Tibial artery (tissue), 4 donors: ENCODE results near the gene SLC22A9.

Source experiments
- DNase-seq, 2 donors: peaks; one replicate each; pipeline ENCODE4 v3.0.0-alpha.2; 2019
- H3K27ac ChIP-seq, 2 donors: fragments of 200-600 bp; sonication (generic) in 1 of 2; 1 replicate in 1 of 2; 2 replicates in 1 of 2; pipeline ENCODE4 v1.5.1; 2018 to 2019; ENCODE audit warnings: mild to moderate bottlenecking in 1 of 2
- H3K27me3 ChIP-seq, 2 donors: fragments of 200-600 bp; sonication (generic) in 1 of 2; one replicate each; pipeline versions ENCODE4 v1.5.1 to v1.6.0; 2016 to 2019
- H3K36me3 ChIP-seq, 3 donors: fragments of 200-600 bp; sonication (generic) in 2 of 3; one replicate each; pipeline ENCODE4 v1.5.1; 2016 to 2019; ENCODE audit warnings: mild to moderate bottlenecking in 2 of 3
- H3K4me1 ChIP-seq, 4 donors: fragments of 200-600 bp; sonication (generic) in 2 of 4; 1 replicate in 3 of 4; 2 replicates in 1 of 4; pipeline ENCODE4 v1.5.1; 2016 to 2019
- H3K4me3 ChIP-seq, 2 donors: fragments of 200-600 bp; sonication (generic) in 1 of 2; 1 replicate in 1 of 2; 2 replicates in 1 of 2; pipeline ENCODE4 v1.5.1; 2018 to 2019; ENCODE audit warnings: mild to moderate bottlenecking in 2 of 2
- H3K9me3 ChIP-seq, 3 donors: fragments of 200-600 bp; sonication (generic) in 1 of 3; one replicate each; pipeline ENCODE4 v1.5.1; 2016 to 2019
- intact Hi-C: fragments of 100-400 bp; cut with DNase I; formaldehyde crosslinking; loops from one replicate; pipeline ENCODE4 v1.15.0; 2023; ENCODE audit warnings: low total_unique reads
- TF ChIP-seq, protein P1 (sequence below), 2 experiments: fragments of 200-600 bp in 1 of 2; fragments of 450-650 bp in 1 of 2; IDR thresholded peaks; one replicate each; pipeline ENCODE4 v1.5.1; 2017 to 2019; ENCODE audit warnings: antibody characterized with exemption in 2 of 2, mild to moderate bottlenecking in 1 of 2, moderate library complexity in 1 of 2

The SLC22A9 gene

DNA sequence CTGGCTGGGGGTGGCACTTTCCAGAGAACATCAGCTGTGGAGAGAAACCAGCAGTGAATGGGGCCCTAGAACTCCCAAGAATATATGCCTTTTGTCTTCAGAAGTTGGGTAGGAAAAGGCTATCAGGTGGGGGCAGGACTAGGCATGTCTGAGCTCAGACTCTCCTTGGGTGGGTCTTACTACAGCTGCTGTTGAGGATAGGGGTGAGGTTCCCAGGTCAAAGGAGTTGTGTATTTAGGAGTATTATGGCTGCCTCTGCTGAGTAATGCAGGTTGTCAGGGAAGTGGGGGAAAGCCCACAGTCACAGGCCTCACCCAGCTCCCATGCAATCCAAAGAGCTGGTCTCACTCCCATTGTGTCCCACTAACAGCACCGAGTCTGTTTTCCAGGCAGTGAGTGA lies 26.1 kb downstream of the SLC22A9 start:
- TF ChIP-seq, protein P1, sequence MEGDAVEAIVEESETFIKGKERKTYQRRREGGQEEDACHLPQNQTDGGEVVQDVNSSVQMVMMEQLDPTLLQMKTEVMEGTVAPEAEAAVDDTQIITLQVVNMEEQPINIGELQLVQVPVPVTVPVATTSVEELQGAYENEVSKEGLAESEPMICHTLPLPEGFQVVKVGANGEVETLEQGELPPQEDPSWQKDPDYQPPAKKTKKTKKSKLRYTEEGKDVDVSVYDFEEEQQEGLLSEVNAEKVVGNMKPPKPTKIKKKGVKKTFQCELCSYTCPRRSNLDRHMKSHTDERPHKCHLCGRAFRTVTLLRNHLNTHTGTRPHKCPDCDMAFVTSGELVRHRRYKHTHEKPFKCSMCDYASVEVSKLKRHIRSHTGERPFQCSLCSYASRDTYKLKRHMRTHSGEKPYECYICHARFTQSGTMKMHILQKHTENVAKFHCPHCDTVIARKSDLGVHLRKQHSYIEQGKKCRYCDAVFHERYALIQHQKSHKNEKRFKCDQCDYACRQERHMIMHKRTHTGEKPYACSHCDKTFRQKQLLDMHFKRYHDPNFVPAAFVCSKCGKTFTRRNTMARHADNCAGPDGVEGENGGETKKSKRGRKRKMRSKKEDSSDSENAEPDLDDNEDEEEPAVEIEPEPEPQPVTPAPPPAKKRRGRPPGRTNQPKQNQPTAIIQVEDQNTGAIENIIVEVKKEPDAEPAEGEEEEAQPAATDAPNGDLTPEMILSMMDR (IDR thresholded peaks at IDR 0.05): no peak
- Histone ChIP-seq H3K4me1 (no peaks in the 10 kb centered on the region), H3K27me3 (peaks cover 0 to 4% of the 10 kb centered on the region in 2 donors), H3K9me3 (no peaks in the 10 kb centered on the region), H3K4me3 (no peak overlapping the region), H3K27ac (no peak overlapping the region), H3K36me3 (no peaks in the 10 kb centered on the region)
- intact Hi-C loops: no loop called here
- no peak for DNase-seq

DNA sequence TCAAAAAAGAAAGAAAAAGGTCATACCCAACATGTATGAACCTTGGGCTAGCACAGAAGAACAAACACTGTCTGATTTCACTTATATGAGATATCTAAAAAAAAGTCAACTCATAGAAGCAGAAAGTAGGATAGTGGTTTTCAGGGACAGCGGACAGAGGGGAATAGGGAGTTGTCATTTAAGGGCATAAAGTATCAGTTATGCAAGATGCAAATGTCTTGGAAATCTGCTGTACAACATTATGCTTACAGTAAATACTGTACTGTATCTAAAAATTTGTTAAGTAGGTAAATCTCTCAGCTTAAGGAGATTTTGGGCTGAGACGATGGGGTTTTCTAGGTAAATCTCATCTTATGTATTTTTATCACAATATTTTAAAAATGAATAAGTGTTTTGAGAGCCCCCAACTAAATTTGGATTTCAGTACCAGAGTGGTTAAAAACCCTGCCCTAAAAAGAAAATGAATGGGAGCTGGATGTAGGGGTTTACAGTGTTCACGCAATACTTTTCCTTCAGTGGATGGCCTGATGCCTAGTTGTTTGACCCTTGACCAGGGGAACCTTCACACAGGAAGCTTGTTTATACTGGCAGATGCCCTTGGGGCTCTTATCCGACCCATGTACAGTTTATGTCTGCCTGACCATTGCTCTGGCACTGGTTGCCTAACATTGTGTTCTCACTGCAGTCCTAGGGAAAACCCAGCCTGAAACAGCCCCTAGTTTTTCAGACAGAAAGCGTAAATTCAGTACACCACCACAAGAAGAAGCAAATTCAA lies 34.8 kb downstream of the SLC22A9 start:
- no peaks in the 10 kb centered on the region for H3K36me3 ChIP-seq
- intact Hi-C loops: no loop called here

DNA sequence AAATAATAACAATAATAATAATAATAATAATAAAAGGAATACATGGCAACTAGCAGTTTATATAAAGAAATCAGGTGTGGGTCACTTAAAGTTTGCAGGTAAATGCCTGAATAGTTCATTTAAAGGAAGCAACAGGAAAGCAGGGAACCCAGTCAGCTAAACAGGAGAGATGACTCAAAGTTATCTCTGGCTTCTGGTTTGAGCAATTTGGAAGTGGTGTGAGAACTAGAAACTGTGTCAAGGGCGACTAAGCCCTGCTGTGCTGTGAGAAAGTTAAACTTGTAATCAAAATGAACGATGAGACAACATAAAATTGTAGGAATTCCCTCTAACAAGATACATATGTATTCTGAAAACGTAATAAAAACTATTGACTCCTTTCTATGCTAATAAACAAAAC lies 35.5 kb downstream of the SLC22A9 start:
- Histone ChIP-seq H3K27ac (no peak overlapping the region), H3K9me3 (no peaks in the 10 kb centered on the region), H3K4me3 (no peak overlapping the region), H3K36me3 (no peaks in the 10 kb centered on the region), H3K4me1 (no peaks in the 10 kb centered on the region), H3K27me3 (no peaks in the 10 kb centered on the region)
- intact Hi-C loops: no loop called here
- DNase-seq: no peak
- TF ChIP-seq, protein P1 (IDR thresholded peaks at IDR 0.05): no peak

More for the DNA sequence above, 34.8 kb downstream of the SLC22A9 start:
- TF ChIP-seq, protein P1 (IDR thresholded peaks at IDR 0.05): no peak
- H3K9me3 ChIP-seq: no peaks in the 10 kb centered on the region
- no peaks in the 10 kb centered on the region for H3K27me3 ChIP-seq
- H3K4me3 ChIP-seq: no peak overlapping the region
- no peaks in the 10 kb centered on the region for H3K4me1 ChIP-seq
- H3K27ac ChIP-seq: no peak overlapping the region
- DNase-seq: no peak

DNA sequence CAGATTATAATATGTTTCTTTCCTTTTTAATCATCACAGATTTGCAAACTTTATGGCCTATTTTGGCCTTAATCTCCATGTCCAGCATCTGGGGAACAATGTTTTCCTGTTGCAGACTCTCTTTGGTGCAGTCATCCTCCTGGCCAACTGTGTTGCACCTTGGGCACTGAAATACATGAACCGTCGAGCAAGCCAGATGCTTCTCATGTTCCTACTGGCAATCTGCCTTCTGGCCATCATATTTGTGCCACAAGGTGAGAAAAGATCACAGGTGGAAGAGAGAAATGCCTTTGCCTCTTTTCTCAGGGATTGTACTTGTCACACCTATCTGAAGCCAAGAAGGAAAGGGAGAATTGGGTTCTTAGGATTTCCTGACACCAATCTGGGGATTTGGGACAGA lies 36.9 kb downstream of the SLC22A9 start:
- intact Hi-C loops: no loop called here

DNA sequence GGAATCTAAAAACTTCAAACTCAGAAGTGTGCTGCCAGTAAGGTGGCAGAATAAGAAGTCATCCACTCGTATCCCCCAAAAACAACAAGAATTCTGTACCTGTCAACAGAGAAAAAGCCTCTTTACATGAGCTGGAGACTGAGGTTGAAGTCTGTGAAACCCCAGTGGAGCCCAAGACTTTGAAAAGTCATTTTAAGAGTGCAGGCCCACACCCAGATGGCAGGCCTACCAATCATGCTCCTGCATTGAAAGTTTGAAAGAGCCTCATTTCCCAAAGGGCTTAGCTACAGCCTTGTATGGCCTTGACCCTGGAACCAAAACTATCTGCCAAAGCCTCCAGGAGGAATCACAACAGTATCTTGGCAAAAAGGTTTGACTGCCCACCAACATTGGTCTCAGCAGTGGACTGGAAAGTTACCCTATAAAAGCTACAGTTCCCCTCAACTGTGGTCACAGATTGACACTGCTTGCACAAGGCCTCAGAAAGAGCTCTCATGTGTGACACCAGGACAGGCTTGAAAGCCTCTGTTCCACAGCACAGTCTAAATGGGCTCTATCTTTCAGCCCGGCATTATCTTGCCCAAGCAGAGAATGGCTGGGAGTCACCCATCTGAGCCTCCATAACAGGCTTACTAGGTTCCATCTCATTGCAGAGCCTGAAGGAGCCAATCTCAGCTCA lies 47.7 kb downstream of the SLC22A9 start:
- no peak overlapping the region for H3K27ac ChIP-seq
- no peaks in the 10 kb centered on the region for H3K4me1 ChIP-seq
- TF ChIP-seq, protein P1 (IDR thresholded peaks at IDR 0.05): no peak
- H3K4me3 ChIP-seq: no peak overlapping the region
- no peaks in the 10 kb centered on the region for H3K9me3 ChIP-seq
- H3K27me3 ChIP-seq: no peaks in the 10 kb centered on the region
- intact Hi-C loops: no loop called here
- H3K36me3 ChIP-seq: no peaks in the 10 kb centered on the region
- DNase-seq: no peak

More for the DNA sequence above, 36.9 kb downstream of the SLC22A9 start:
- H3K4me1 ChIP-seq: no peaks in the 10 kb centered on the region
- DNase-seq: no peak
- H3K9me3 ChIP-seq: no peaks in the 10 kb centered on the region
- no peak overlapping the region for H3K27ac ChIP-seq
- no peaks in the 10 kb centered on the region for H3K36me3 ChIP-seq
- H3K27me3 ChIP-seq: no peaks in the 10 kb centered on the region
- H3K4me3 ChIP-seq: no peak overlapping the region
- TF ChIP-seq, protein P1 (IDR thresholded peaks at IDR 0.05): no peak
